ENCODE data around the gene MAP7.

The MAP7 gene

DNA sequence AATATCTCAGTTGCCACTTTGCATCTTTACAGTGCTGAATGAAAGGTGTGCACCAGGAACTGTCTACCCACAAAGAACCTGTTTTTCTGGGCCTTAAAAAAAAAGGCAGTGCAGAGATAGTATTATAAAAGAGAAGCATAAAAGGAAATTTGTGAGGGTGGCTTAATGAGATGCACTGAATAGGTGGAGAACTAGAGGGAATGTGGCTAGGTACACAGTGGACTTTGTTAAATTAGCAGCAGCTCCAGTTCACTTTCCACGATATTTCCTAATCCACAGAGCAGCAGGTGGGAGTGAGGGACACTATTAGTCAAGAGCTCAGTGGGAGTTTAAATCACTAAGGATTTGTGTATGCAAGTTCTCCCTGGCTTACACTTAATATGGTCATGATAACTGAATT lies 38.8 kb downstream of the MAP7 start:
- TF ChIP-seq, protein P1, sequence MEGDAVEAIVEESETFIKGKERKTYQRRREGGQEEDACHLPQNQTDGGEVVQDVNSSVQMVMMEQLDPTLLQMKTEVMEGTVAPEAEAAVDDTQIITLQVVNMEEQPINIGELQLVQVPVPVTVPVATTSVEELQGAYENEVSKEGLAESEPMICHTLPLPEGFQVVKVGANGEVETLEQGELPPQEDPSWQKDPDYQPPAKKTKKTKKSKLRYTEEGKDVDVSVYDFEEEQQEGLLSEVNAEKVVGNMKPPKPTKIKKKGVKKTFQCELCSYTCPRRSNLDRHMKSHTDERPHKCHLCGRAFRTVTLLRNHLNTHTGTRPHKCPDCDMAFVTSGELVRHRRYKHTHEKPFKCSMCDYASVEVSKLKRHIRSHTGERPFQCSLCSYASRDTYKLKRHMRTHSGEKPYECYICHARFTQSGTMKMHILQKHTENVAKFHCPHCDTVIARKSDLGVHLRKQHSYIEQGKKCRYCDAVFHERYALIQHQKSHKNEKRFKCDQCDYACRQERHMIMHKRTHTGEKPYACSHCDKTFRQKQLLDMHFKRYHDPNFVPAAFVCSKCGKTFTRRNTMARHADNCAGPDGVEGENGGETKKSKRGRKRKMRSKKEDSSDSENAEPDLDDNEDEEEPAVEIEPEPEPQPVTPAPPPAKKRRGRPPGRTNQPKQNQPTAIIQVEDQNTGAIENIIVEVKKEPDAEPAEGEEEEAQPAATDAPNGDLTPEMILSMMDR (IDR thresholded peaks at IDR 0.05; ENCODE audit: control insufficient read depth, insufficient read depth, low read depth, low read length, missing control alignments) = no peak
- DNase-seq (ENCODE audit: low read depth) = no peak
- no peak overlapping the region for H3K4me3 ChIP-seq (ENCODE audit: control insufficient read depth, low read depth, low read length)

DNA sequence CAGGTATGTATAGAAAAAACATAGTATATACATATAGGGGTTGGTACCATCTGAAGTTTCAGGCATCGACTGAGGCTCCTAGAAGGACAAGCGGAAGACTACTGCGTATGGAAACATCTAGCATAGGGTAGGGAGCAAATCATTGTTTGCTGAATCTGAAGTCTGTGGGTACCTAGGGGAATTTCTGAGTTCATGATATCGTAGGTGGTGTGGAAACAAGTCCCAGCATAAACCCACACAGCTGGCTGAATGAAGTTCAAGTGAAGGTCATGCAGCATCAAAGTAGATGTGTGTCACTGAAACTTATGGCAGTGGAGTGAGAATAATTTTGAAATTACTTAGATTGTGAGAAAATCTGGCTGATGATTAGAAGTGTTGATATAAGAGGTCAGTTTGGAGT lies 39.4 kb downstream of the MAP7 start:
- no peak overlapping the region for H3K4me3 ChIP-seq (ENCODE audit: control insufficient read depth, low read depth, low read length)
- TF ChIP-seq, protein P1 (IDR thresholded peaks at IDR 0.05; ENCODE audit: control insufficient read depth, insufficient read depth, low read depth, low read length, missing control alignments) = no peak
- no peak for DNase-seq (ENCODE audit: low read depth)

DNA sequence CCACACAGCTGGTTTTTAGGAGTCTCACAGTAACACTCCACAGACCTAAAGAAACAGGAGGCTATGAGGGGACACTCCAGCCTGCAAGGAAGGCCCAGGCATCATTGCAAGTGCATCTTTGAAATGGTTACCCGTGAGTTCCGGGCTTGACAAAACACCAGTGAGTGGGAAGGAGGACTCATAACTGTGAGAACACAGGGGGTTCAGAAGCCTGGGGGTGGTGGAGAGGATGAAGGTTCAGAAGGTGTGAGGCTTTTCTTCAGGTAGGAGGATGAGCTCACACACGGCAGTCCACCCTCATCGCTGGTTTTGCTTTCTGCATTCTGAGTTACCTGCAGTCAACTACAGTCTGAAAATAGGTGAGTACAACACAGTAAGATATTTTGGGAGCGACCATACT lies 39.9 kb downstream of the MAP7 start:
- DNase-seq (ENCODE audit: low read depth) = no peak
- TF ChIP-seq, protein P1 (IDR thresholded peaks at IDR 0.05; ENCODE audit: control insufficient read depth, insufficient read depth, low read depth, low read length, missing control alignments) = no peak
- H3K4me3 ChIP-seq (ENCODE audit: control insufficient read depth, low read depth, low read length) = no peak overlapping the region

DNA sequence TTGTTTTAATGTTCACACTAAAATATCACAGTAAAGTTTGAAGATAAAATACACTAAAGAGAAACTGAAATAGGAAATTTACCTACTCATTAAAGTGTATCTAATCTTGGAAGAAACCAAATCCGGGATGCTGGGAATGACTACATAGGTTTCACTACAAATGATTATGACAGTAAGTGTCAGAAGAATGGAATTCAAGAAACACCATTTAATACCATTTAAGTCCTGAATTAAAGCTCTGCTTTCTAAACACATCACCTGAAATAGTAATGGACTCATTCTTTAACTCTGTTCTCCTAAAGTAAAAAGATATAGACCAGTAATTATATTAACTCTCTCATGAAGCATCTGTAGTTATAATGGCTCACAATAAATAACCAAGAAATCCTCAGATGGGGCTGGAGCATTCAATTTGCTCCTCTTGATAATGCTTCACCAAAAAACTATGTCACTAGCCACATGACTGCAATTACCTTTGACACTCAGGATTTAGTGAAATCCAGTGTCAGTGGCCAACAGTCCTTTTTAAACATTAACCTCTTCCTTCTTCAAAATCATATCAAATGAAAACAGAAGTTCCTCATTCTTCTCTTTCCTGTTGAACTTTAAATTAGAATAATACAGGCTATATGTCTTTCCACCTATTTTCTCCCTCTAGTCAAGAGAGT lies 41.4 kb downstream of the MAP7 start:
- no peak for DNase-seq (ENCODE audit: low read depth)
- no peak overlapping the region for H3K4me3 ChIP-seq (ENCODE audit: control insufficient read depth, low read depth, low read length)
- TF ChIP-seq, protein P1 (IDR thresholded peaks at IDR 0.05; ENCODE audit: control insufficient read depth, insufficient read depth, low read depth, low read length, missing control alignments) = no peak

DNA sequence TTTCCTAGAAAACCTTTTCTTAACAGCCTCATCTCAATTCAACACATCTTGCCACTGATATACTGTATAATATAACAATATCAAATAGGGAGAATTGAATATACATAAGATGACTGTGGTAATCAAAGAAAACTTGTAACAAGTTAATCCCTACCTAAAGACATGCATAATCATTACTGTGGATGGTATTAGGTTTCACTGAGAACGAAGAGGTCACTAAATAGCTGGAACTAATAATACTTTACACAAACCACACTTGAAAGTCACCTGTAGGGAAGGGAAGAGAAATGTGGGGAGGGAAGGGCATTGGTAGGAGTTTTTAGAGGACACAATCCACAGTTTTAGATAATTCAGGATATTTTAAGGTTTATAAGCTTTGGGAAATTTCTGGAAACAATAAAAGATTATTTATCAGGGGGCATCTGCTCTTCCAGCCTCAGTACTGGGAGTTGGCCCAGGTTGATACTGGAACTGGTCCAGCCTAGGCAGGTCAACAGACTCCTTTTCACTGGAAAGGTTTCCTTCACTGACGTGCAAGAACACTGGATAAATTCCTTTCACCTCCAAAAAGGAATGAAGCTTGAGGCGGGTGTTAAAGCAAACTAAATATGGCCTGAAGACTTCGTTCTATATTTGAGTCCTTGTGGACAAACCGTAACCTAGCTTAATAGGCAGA lies 44.0 kb downstream of the MAP7 start:
- H3K4me3 ChIP-seq (ENCODE audit: control insufficient read depth, low read depth, low read length) = no peak overlapping the region
- TF ChIP-seq, protein P1 (IDR thresholded peaks at IDR 0.05; ENCODE audit: control insufficient read depth, insufficient read depth, low read depth, low read length, missing control alignments) = no peak
- no peak for DNase-seq (ENCODE audit: low read depth)

DNA sequence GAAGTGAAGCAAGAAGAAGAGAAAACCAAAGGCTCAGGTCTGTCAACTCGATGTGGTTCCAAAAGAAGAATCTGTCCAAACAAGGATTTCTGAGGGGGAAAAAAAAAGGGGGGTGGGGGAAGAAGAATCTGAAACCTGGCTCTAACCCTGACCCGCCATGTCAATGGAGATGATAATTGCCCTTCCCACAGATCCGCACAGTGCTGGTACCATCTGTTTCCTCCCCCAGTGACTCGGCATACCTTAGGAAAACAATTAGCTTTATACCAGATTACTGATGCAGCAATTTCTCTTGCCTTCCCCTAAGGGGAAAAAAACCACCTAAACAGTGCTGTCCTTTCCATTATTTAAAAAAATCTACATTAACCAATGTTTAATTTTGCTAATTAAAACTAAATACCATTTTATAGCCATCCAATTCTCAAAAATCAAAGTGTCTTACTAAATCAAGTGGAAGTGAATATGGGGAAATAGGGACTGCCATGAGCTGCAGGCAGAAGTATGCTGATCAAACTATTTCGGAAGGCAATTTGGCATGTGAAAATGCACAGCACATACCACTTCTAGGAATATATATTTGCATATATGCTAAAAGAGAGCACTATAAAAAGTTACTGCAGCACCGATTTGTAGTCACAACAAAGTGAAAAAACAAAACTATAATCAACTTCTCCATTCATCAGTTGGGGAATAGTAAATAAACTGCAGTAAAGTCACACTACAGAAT lies 46.8 kb downstream of the MAP7 start:
- TF ChIP-seq, protein P1 (IDR thresholded peaks at IDR 0.05; ENCODE audit: control insufficient read depth, insufficient read depth, low read depth, low read length, missing control alignments) = no peak
- no peak for DNase-seq (ENCODE audit: low read depth)
- no peak overlapping the region for H3K4me3 ChIP-seq (ENCODE audit: control insufficient read depth, low read depth, low read length)

Measured in AG09309 (cell line).